Measurements from ENCODE around the gene SNX3. TPM values are rescaled to one million over a fixed set of nuclear protein-coding genes. Genes with fewer than 3 reads are reported as not detected.
"Not testable (repeated sequence)": the region's sequence is repeated elsewhere in the genome, so short reads cannot be mapped to it uniquely, and the experiment has no call there.

SNX3 gene
- total RNA-seq, 1 experiment from 2014 or later: 209 TPM

- no peaks in the 10 kb centered on the region for H3K27me3 ChIP-seq
- no peak overlapping the region for H3K4me3 ChIP-seq
- H3K4me1 ChIP-seq: no peaks in the 10 kb centered on the region
- no peak overlapping the region for H3K27ac ChIP-seq
- peak in 1 of 2 experiments; percentile 15 for DNase-seq
- 0 out of 2 replicates have a peak, but pooled peaks cover 7% of the 10 kb centered on the region for H3K9me3 ChIP-seq (replicated peaks)
- H3K36me3 ChIP-seq: peaks cover 16% of the 10 kb centered on the region; the same call in 1 of the 2 replicates
Measured at GRCh38 chr6:108247965-108248536, 12.8 kb downstream of the SNX3 start.

DNA sequence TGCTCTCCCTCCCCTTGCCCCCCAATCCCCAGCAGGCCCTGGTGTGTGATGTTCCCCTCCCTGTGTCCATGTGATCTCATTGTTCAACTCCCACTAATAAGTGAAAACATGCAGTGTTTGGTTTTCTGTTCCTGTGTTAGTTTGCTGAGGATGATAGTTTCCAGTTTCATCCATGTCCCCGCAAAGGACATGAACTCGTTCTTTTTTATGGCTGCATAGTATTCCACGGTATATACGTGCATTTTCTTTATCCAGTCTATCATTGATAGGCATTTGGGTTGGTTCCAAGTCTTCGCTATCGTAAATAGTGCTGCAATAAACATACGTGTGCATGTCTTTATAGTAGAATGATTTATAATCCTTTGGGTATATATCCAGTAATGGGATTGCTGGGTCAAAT is 15.7 kb downstream of the SNX3 start:
- H3K36me3 ChIP-seq: peaks cover 18% of the 10 kb centered on the region; the same call in 1 of the 2 replicates
- not testable (repeated sequence) for H3K27ac ChIP-seq, H3K4me1 ChIP-seq, H3K4me3 ChIP-seq, DNase-seq, H3K27me3 ChIP-seq
- H3K9me3 ChIP-seq (replicated peaks): 0 out of 2 replicates have a peak, but pooled peaks cover 10% of the 10 kb centered on the region

GRCh38 chr6:108243836-108244235 is 17.0 kb downstream of the SNX3 start:
- H3K27ac ChIP-seq: no peak overlapping the region
- no peak for DNase-seq
- H3K4me3 ChIP-seq: no peak overlapping the region

GRCh38 chr6:108242721-108243120 is 18.1 kb downstream of the SNX3 start:
- Histone ChIP-seq H3K4me3 (no peak overlapping the region), H3K36me3 (peaks cover 25% of the 10 kb centered on the region; the same call in 1 of the 2 replicates), H3K27ac (no peak overlapping the region), H3K9me3 (replicated peaks) (0 out of 2 replicates have a peak, but pooled peaks cover 10% of the 10 kb centered on the region), H3K4me1 (no peaks in the 10 kb centered on the region), H3K27me3 (no peaks in the 10 kb centered on the region)
- no peak for DNase-seq

More at GRCh38 chr6:108243836-108244235, 17.0 kb downstream of the SNX3 start:
- Histone ChIP-seq H3K4me1 (no peaks in the 10 kb centered on the region), H3K27me3 (no peaks in the 10 kb centered on the region), H3K9me3 (replicated peaks) (0 out of 2 replicates have a peak, but pooled peaks cover 10% of the 10 kb centered on the region), H3K36me3 (peaks cover 25% of the 10 kb centered on the region; the same call in 1 of the 2 replicates)

- Histone ChIP-seq H3K4me1 (no peaks in the 10 kb centered on the region), H3K27ac (no peak overlapping the region), H3K9me3 (replicated peaks) (0 out of 2 replicates have a peak, but pooled peaks cover 10% of the 10 kb centered on the region)
Measured at GRCh38 chr6:108242259-108242658, 18.6 kb downstream of the SNX3 start.

GRCh38 chr6:108238322-108238721 is 22.5 kb downstream of the SNX3 start:
- DNase-seq: no peak
- H3K4me1 ChIP-seq: no peaks in the 10 kb centered on the region
- H3K36me3 ChIP-seq: peaks cover 16% of the 10 kb centered on the region
- no peaks in the 10 kb centered on the region for H3K27me3 ChIP-seq
- H3K9me3 ChIP-seq (replicated peaks): 0 out of 2 replicates have a peak, but pooled peaks cover 3% of the 10 kb centered on the region
- no peak overlapping the region for H3K4me3 ChIP-seq
- H3K27ac ChIP-seq: no peak overlapping the region

More at GRCh38 chr6:108242259-108242658, 18.6 kb downstream of the SNX3 start:
- H3K27me3 ChIP-seq: no peaks in the 10 kb centered on the region
- H3K36me3 ChIP-seq: peaks cover 20% of the 10 kb centered on the region; the same call in 1 of the 2 replicates
- DNase-seq: no peak
- no peak overlapping the region for H3K4me3 ChIP-seq

GRCh38 chr6:108236791-108237190 is 24.0 kb downstream of the SNX3 start:
- no peak overlapping the region for H3K27ac ChIP-seq
- H3K36me3 ChIP-seq: peaks cover 16% of the 10 kb centered on the region
- H3K4me3 ChIP-seq: no peak overlapping the region
- no peaks in the 10 kb centered on the region for H3K9me3 ChIP-seq (replicated peaks)
- no peaks in the 10 kb centered on the region for H3K4me1 ChIP-seq
- no peaks in the 10 kb centered on the region for H3K27me3 ChIP-seq
- no peak for DNase-seq

DNA sequence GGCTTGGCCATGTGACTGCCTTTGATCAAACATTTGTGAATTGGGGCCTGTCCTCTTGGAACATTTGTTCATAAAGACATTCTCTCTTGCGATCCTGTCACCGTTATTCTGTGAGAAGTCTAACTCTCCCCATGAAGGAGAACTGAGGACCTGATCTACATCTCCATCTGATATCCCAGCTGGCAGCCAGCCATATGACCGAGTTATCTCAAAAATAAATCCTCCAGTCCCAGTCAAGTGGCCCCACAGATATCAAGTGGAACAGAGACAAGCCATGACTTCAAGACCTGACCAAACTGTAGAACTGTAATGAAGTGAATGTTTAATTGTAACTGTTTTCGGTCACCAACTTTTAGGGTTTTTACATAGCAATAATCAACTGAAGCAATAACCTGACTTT is 25.7 kb downstream of the SNX3 start:
- H3K4me3 ChIP-seq: no peak overlapping the region
- H3K9me3 ChIP-seq (replicated peaks): no peaks in the 10 kb centered on the region
- peaks cover 11% of the 10 kb centered on the region for H3K36me3 ChIP-seq
- H3K27ac ChIP-seq: no peak overlapping the region
- no peaks in the 10 kb centered on the region for H3K27me3 ChIP-seq
- H3K4me1 ChIP-seq: no peaks in the 10 kb centered on the region
- DNase-seq: peak in 1 of 2 experiments; percentile 9

- Histone ChIP-seq H3K27ac (no peak overlapping the region), H3K4me3 (no peak overlapping the region), H3K9me3 (replicated peaks) (no peaks in the 10 kb centered on the region), H3K4me1 (peaks cover 7% of the 10 kb centered on the region), H3K27me3 (no peaks in the 10 kb centered on the region), H3K36me3 (peaks cover 2% of the 10 kb centered on the region; the same call in 1 of the 2 replicates)
- DNase-seq: no peak
Measured at GRCh38 chr6:108228416-108228815, 32.4 kb downstream of the SNX3 start.

DNA sequence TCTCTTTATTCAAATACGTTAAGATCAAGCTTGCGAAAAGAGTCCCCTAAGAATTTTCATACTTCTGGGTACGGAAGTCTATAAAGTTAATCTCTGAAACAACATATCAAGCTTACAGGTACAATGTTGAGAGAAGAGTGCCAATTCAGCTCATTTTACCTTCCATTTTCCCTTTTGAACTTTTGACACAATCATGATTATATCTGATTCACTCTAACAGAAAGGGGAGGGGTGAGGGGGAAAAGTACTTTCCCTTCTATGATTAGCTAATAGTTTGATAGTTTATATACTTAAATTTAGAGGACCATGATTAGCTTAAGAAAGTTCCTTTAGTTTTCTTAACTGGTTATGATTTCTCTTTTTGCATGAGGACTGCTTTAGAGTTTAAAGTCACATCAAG is 33.5 kb downstream of the SNX3 start:
- Histone ChIP-seq H3K4me3 (no peak overlapping the region), H3K4me1 (peaks cover 7% of the 10 kb centered on the region), H3K36me3 (peaks cover 7% of the 10 kb centered on the region), H3K27me3 (no peaks in the 10 kb centered on the region), H3K27ac (no peak overlapping the region), H3K9me3 (replicated peaks) (no peaks in the 10 kb centered on the region)
- no peak for DNase-seq

DNA sequence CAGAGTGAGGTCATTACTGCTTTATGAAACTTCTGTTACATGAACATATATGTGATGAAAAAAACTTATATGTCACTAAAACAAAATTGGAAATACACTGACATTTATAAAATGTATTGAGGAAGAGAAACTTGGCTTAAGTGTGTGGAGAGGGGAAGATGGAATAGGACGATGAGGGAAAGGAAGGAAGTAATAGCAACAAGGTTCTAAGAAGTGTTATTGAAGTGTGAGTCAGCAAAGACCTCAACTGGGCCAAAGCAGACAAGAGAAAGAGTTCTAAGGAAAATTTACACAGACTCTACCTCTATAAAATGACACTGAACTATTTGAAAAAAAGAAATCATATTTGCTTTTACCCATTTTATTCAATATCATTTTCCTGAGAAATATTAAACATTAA is 38.3 kb downstream of the SNX3 start:
- H3K36me3 ChIP-seq: peaks cover 30% of the 10 kb centered on the region
- H3K4me3 ChIP-seq: no peak overlapping the region
- no peaks in the 10 kb centered on the region for H3K9me3 ChIP-seq (replicated peaks)
- no peak for DNase-seq
- peaks cover 7% of the 10 kb centered on the region for H3K4me1 ChIP-seq
- no peak overlapping the region for H3K27ac ChIP-seq
- H3K27me3 ChIP-seq: no peaks in the 10 kb centered on the region

DNA sequence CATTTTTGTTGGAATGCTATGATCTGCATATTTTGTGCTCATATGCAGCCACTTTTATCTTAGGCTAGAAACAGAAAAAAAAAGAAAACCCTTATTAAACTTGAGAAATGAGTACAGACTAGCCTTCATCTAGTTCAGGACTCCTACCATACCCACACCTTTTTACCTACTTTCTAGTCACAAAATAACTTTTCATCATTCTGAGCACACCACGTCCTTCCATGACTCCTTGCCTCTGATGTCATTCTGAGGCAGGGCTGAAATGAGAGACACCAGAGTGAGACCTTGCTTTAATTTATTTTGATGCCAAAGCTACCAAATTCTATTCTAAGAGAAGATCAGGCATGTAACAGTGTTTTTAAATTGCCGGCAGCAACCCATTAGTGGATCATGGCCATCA is 38.8 kb downstream of the SNX3 start:
- no peak overlapping the region for H3K4me3 ChIP-seq
- H3K27me3 ChIP-seq: no peaks in the 10 kb centered on the region
- no peaks in the 10 kb centered on the region for H3K9me3 ChIP-seq (replicated peaks)
- peaks cover 30% of the 10 kb centered on the region for H3K36me3 ChIP-seq
- H3K4me1 ChIP-seq: peaks cover 3% of the 10 kb centered on the region; the same call in 1 of the 2 replicates
- no peak for DNase-seq
- H3K27ac ChIP-seq: no peak overlapping the region

DNA sequence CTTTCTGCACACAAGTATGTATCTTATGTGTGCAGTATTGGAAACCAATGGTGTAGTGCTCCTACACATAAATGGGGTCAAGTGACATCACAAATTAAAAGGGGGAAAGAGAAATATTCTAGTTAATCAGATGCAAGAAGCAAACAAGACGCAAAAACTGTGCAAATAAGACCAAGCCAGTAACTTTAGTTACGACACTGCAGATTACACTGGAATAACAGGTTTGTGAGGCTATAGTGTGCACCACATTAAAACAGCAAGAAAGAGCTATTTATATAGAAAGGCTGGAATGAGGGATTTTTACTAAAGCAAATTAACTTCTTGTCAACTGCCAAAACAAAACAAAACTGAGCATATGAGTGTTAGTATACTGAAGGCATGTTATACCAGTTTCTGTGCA is 49.2 kb downstream of the SNX3 start:
- DNase-seq: no peak
- H3K27me3 ChIP-seq: no peaks in the 10 kb centered on the region

GRCh38 chr6:108210556-108210955 is 50.3 kb downstream of the SNX3 start:
- peaks cover 9% of the 10 kb centered on the region for H3K36me3 ChIP-seq
- H3K4me1 ChIP-seq: no peaks in the 10 kb centered on the region
- DNase-seq: no peak
- H3K9me3 ChIP-seq (replicated peaks): no peaks in the 10 kb centered on the region
- no peak overlapping the region for H3K27ac ChIP-seq
- no peaks in the 10 kb centered on the region for H3K27me3 ChIP-seq
- no peak overlapping the region for H3K4me3 ChIP-seq

More for the DNA sequence above, 49.2 kb downstream of the SNX3 start:
- H3K4me3 ChIP-seq: no peak overlapping the region
- H3K36me3 ChIP-seq: peaks cover 13% of the 10 kb centered on the region
- no peaks in the 10 kb centered on the region for H3K4me1 ChIP-seq
- H3K9me3 ChIP-seq (replicated peaks): no peaks in the 10 kb centered on the region
- no peak overlapping the region for H3K27ac ChIP-seq

DNA sequence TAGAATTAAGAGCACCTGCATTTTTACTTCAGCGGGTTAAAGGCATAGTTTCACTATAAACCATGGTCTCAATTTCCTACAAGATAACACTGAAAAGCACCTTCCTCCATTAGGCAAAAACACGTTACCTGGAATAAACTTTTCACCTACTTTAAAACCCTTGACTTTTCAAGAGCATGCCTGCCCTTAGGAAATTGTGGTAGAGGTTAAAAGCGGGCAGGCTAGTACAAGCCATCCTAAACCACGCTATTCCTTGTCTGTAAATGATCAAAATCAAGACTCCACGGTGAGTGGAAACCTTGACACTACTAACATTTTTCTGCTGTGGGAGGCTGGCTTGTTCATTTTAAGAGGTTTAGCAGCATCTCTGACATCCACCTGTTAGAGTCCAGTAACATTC is 51.1 kb downstream of the SNX3 start:
- no peak for DNase-seq
- Histone ChIP-seq H3K4me1 (no peaks in the 10 kb centered on the region), H3K36me3 (peaks cover 9% of the 10 kb centered on the region), H3K27me3 (no peaks in the 10 kb centered on the region), H3K27ac (no peak overlapping the region), H3K9me3 (replicated peaks) (no peaks in the 10 kb centered on the region), H3K4me3 (no peak overlapping the region)

GRCh38 chr6:108207013-108207412 is 53.8 kb downstream of the SNX3 start:
- Histone ChIP-seq H3K4me3 (no peak overlapping the region), H3K27me3 (no peaks in the 10 kb centered on the region), H3K4me1 (no peaks in the 10 kb centered on the region), H3K27ac (no peak overlapping the region), H3K9me3 (replicated peaks) (no peaks in the 10 kb centered on the region), H3K36me3 (peaks cover 9% of the 10 kb centered on the region)
- no peak for DNase-seq

Data from SJCRH30 (cell line).